ENCODE results near the gene OR2D3. TPM values are rescaled to one million over a fixed set of nuclear protein-coding genes. Genes with fewer than 3 reads are reported as not detected.
A peak's percentile ranks its signal among the peaks of the same experiment; 100 is the strongest.
"Not testable (repeated sequence)": the region's sequence is repeated elsewhere in the genome, so short reads cannot be mapped to it uniquely, and the experiment has no call there.

Gene OR2D3
- total RNA-seq, 6 experiments from 2014 or later, result not detected

- Mint-ChIP-seq H3K27me3 (ENCODE audit: insufficient read depth) (no peaks in the 10 kb centered on the region; the same call in 1 of the 2 replicates), H3K36me3 (ENCODE audit: low read depth) (no peaks in the 10 kb centered on the region), H3K4me3 (no peak overlapping the region), H3K4me1 (ENCODE audit: low read depth) (no peaks in the 10 kb centered on the region), H3K27ac (no peak overlapping the region), H3K9me3 (no peaks in the 10 kb centered on the region)
- no peak for TF ChIP-seq CTCF (IDR thresholded peaks at IDR 0.05)
- DNase-seq, result no peak
These were observed 25.8 kb upstream of the OR2D3 start for GRCh38 chr11:6895010-6895409.

GRCh38 chr11:6898911-6899310, 21.9 kb upstream of the OR2D3 start:
- Mint-ChIP-seq H3K27ac (no peak overlapping the region), H3K36me3 (ENCODE audit: low read depth) (no peaks in the 10 kb centered on the region), H3K4me1 (ENCODE audit: low read depth) (no peaks in the 10 kb centered on the region), H3K4me3 (no peak overlapping the region), H3K27me3 (ENCODE audit: insufficient read depth) (no peaks in the 10 kb centered on the region), H3K9me3 (no peaks in the 10 kb centered on the region)
- DNase-seq, result no peak
- TF ChIP-seq CTCF (IDR thresholded peaks at IDR 0.05), result no peak

GRCh38 chr11:6900327-6900999, 20.3 kb upstream of the OR2D3 start:
- Mint-ChIP-seq H3K27ac (no peak overlapping the region), H3K36me3 (ENCODE audit: low read depth) (no peaks in the 10 kb centered on the region), H3K9me3 (no peaks in the 10 kb centered on the region), H3K27me3 (ENCODE audit: insufficient read depth) (peaks cover 6% of the 10 kb centered on the region; the same call in 1 of the 2 replicates), H3K4me3 (no peak overlapping the region), H3K4me1 (ENCODE audit: low read depth) (no peaks in the 10 kb centered on the region)
- peak; percentile 50; the same call in 1 of the 2 replicates for TF ChIP-seq CTCF (IDR thresholded peaks at IDR 0.05)
- DNase-seq, result no peak

GRCh38 chr11:6904804-6905203, 16.0 kb upstream of the OR2D3 start:
- not testable (repeated sequence) for H3K9me3 Mint-ChIP-seq; H3K27ac Mint-ChIP-seq; H3K36me3 Mint-ChIP-seq (ENCODE audit: low read depth); DNase-seq; H3K4me3 Mint-ChIP-seq; H3K27me3 Mint-ChIP-seq (ENCODE audit: insufficient read depth); H3K4me1 Mint-ChIP-seq (ENCODE audit: low read depth)

DNA sequence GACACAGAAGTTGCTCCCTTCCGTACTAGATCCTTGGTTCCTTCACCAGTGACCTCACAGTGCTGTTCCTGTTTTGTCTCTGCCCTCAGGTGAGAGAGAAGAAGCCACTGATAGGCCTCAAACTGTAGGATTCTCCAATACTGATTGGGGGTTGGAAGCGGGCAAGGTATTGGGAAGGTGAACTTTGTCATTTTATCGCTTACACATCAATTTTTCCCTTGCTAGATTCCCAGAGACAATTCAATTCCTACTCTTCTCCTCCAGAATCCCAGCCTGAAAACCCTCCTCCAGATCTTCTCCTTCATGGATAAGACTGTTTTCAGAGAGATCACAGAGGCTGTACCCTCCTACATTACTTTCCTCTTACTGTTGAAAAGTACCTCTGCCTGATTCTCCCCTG, 9.4 kb upstream of the OR2D3 start:
- Mint-ChIP-seq H3K27me3 (ENCODE audit: insufficient read depth) (peaks cover 2% of the 10 kb centered on the region), H3K4me3 (no peak overlapping the region), H3K36me3 (ENCODE audit: low read depth) (no peaks in the 10 kb centered on the region), H3K4me1 (ENCODE audit: low read depth) (no peaks in the 10 kb centered on the region), H3K9me3 (no peaks in the 10 kb centered on the region), H3K27ac (no peak overlapping the region)
- no peak for DNase-seq
- TF ChIP-seq CTCF (IDR thresholded peaks at IDR 0.05), result no peak

GRCh38 chr11:6911948-6912347, 8.9 kb upstream of the OR2D3 start:
- H3K4me1 Mint-ChIP-seq (ENCODE audit: low read depth), result no peaks in the 10 kb centered on the region
- TF ChIP-seq CTCF (IDR thresholded peaks at IDR 0.05), result no peak
- no peaks in the 10 kb centered on the region for H3K36me3 Mint-ChIP-seq (ENCODE audit: low read depth)
- no peaks in the 10 kb centered on the region for H3K9me3 Mint-ChIP-seq
- H3K27me3 Mint-ChIP-seq (ENCODE audit: insufficient read depth), result peaks cover 2% of the 10 kb centered on the region
- DNase-seq, result peak; percentile 1
- no peak overlapping the region for H3K27ac Mint-ChIP-seq
- no peak overlapping the region for H3K4me3 Mint-ChIP-seq
